PC-9 (cell line): ENCODE data around the gene GLP1R. TPM values are rescaled to one million over a fixed set of nuclear protein-coding genes. Genes with fewer than 3 reads are reported as not detected.

Experiments
- BruUV-seq: library from RNA; stranded (reverse); fragments of 400-500 nt; replicated peaks from 2 replicates; lab custom pipeline; 2021; lab: Mats Ljungman, UMichigan
- CTCF ChIA-PET: fragments of 300-600 bp; sonication (Branson Sonifier 250); formaldehyde crosslinking; loops from one replicate; lab custom pipeline; 2022; ENCODE audit warnings: antibody characterized with exemption; lab: Charles Lee
- POLR2A ChIA-PET: fragments of 300-600 bp; sonication (Branson Sonifier 250); formaldehyde crosslinking; loops from one replicate; lab custom pipeline; 2022; ENCODE audit warnings: antibody characterized with exemption; ENCODE audit not compliant: unreplicated experiment; lab: Charles Lee
- DNase-seq, 2 experiments: peaks; one replicate each; pipeline versions ENCODE4 v3.0.0 to v3.0.0-alpha.2; 2015 to 2022; ENCODE audit warnings: mixed read lengths in 1 of 2
- H2AFZ ChIP-seq: fragments of 200-600 bp; sonication (generic); 2 replicates; pipeline ENCODE4 v1.8.1; 2017; ENCODE audit warnings: antibody characterized with exemption
- H3F3A ChIP-seq: fragments of 200-600 bp; sonication (generic); 2 replicates; pipeline ENCODE4 v1.8.1; 2017; ENCODE audit warnings: antibody characterized with exemption, mild to moderate bottlenecking, low read depth; ENCODE audit not compliant: insufficient read depth
- H3K27ac ChIP-seq: fragments of 200-600 bp; sonication (generic); 2 replicates; pipeline ENCODE4 v1.6.1; 2016; ENCODE audit warnings: mixed run types
- H3K27me3 ChIP-seq: fragments of 200-600 bp; sonication (generic); 2 replicates; pipeline ENCODE4 v1.6.1; 2016; ENCODE audit warnings: low read depth, mixed run types; ENCODE audit not compliant: insufficient read depth
- H3K36me3 ChIP-seq: fragments of 200-600 bp; sonication (generic); 2 replicates; pipeline ENCODE4 v1.6.1; 2016; ENCODE audit warnings: low read depth, mixed run types
- H3K4me1 ChIP-seq: fragments of 200-600 bp; sonication (generic); replicated peaks from 2 replicates; pipeline ENCODE4 v1.6.1; 2016; ENCODE audit warnings: mixed run types; ENCODE audit not compliant: insufficient read depth
- H3K4me2 ChIP-seq: fragments of 200-600 bp; sonication (generic); 2 replicates; pipeline ENCODE4 v1.6.1; 2017; ENCODE audit warnings: mixed run types
- H3K4me3 ChIP-seq: fragments of 200-600 bp; sonication (generic); 2 replicates; pipeline ENCODE4 v1.6.1; 2016; ENCODE audit warnings: mixed run types
- H3K79me2 ChIP-seq: fragments of 200-600 bp; sonication (generic); 2 replicates; pipeline ENCODE4 v1.6.1; 2017; ENCODE audit warnings: low read depth, mixed run types
- H3K9me2 ChIP-seq: fragments of 200-600 bp; sonication (generic); 2 replicates; pipeline ENCODE4 v1.8.1; 2017; ENCODE audit warnings: mild to moderate bottlenecking; ENCODE audit not compliant: insufficient read depth
- H3K9me3 ChIP-seq: fragments of 200-600 bp; sonication (generic); 2 replicates; pipeline ENCODE4 v1.8.1; 2016; ENCODE audit warnings: low read depth; ENCODE audit not compliant: insufficient read depth
- H4K20me1 ChIP-seq: fragments of 200-600 bp; sonication (generic); 2 replicates; pipeline ENCODE4 v1.8.1; 2017; ENCODE audit not compliant: insufficient read depth
- EZH2 ChIP-seq: fragments of 200-600 bp; sonication (generic); IDR thresholded peaks from 2 replicates; pipeline ENCODE4 v1.8.0; 2017; ENCODE audit warnings: antibody characterized with exemption, low read depth
- intact Hi-C: fragments of 100-400 bp; cut with micrococcal nuclease; formaldehyde crosslinking; loops from one replicate; pipeline ENCODE4 v1.10.0; 2022; ENCODE audit not compliant: unreplicated experiment
- total RNA-seq: library from RNA; stranded (reverse); gene quantifications from 2 replicates; pipeline ENCODE4 v1.2.3, GENCODE V29; 2021
- TF ChIP-seq, protein P1 (sequence below): fragments of 200-600 bp; sonication (generic); conservative IDR thresholded peaks from 2 replicates; pipeline ENCODE4 v1.6.1; 2017; ENCODE audit warnings: mixed run types, antibody characterized with exemption, mild to moderate bottlenecking, moderate library complexity

The GLP1R gene
- total RNA-seq, 1 experiment from 2014 or later = not detected

DNA sequence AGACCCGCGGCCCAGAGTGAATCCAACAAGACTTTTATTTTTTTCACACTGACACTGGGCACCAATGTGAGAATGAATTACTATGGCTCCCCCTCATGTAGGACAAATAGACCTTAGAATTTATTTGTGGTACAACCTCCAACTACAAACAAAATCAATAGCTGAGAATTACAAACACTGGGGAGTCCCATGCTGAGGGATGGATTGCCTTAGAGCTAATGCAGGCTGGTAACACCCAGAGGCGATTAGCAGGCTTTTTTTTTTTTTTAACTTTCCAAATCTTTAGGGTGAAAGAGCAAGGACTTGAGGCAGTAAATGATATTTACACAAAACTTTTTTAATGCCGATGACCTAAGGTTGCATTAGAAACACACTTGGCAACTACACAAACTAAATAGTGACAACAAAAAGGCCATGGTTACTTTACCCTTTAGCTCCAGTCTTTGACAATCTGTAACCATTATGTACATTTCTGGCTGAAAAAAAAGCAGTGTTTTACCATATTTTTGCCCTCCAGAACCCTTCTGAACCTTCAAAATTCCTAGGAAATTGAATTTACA, 44.6 kb downstream of the GLP1R start:
- Histone ChIP-seq H3K4me3 (no peak overlapping the region), H3K27ac (no peak overlapping the region), H3K9me3 (no peaks in the 10 kb centered on the region), H3K9me2 (no peaks in the 10 kb centered on the region), H3K4me1 (no peaks in the 10 kb centered on the region), H4K20me1 (no peaks in the 10 kb centered on the region), H3K79me2 (no peaks in the 10 kb centered on the region), H2AFZ (no peak overlapping the region), H3K27me3 (peaks cover 63% of the 10 kb centered on the region), H3K36me3 (no peaks in the 10 kb centered on the region), H3K4me2 (no peak overlapping the region), H3F3A (no peaks in the 10 kb centered on the region)
- DNase-seq = no peak
- POLR2A ChIA-PET = interaction anchor here (0.6 kb wide), 1 partner anchor 346 kb away, joined by 14 read pairs; no protein-coding TSS in a partner anchor
- CTCF ChIA-PET = interaction anchor here (0.6 to 0.7 kb wide), 2 partner anchors 51 to 735 kb away, joined by 3 to 5 read pairs; no protein-coding TSS in a partner anchor
- intact Hi-C loops = no loop called here
- BruUV-seq = no TSS peak
- TF ChIP-seq, protein P1, sequence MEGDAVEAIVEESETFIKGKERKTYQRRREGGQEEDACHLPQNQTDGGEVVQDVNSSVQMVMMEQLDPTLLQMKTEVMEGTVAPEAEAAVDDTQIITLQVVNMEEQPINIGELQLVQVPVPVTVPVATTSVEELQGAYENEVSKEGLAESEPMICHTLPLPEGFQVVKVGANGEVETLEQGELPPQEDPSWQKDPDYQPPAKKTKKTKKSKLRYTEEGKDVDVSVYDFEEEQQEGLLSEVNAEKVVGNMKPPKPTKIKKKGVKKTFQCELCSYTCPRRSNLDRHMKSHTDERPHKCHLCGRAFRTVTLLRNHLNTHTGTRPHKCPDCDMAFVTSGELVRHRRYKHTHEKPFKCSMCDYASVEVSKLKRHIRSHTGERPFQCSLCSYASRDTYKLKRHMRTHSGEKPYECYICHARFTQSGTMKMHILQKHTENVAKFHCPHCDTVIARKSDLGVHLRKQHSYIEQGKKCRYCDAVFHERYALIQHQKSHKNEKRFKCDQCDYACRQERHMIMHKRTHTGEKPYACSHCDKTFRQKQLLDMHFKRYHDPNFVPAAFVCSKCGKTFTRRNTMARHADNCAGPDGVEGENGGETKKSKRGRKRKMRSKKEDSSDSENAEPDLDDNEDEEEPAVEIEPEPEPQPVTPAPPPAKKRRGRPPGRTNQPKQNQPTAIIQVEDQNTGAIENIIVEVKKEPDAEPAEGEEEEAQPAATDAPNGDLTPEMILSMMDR = no peak
- no peak for TF ChIP-seq EZH2

DNA sequence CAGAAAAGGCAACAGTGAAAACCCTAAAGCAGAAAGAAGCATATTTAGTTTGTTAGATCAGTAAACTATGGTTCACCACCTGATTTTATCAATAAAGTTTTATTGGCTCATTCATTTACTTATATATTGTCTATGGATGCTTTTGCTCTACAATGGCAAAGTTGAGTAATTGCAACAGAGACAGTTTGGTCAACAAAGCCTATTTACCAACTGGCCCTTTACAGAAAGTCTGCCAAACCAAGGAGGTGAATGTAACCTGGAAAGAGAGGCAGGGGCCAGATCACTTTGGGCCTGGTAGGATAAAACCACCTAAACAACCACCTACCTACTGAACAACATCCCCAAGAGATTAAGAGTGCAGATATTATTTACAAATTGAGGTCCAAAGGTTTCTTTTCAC, 47.0 kb downstream of the GLP1R start:
- Histone ChIP-seq H3K27me3 (peaks cover 40% of the 10 kb centered on the region), H2AFZ (no peak overlapping the region), H3K27ac (no peak overlapping the region), H4K20me1 (no peaks in the 10 kb centered on the region; the same call in 1 of the 2 replicates), H3K9me2 (no peaks in the 10 kb centered on the region), H3K4me1 (no peaks in the 10 kb centered on the region), H3K4me3 (no peak overlapping the region), H3F3A (no peaks in the 10 kb centered on the region), H3K9me3 (no peaks in the 10 kb centered on the region), H3K36me3 (no peaks in the 10 kb centered on the region), H3K79me2 (no peaks in the 10 kb centered on the region), H3K4me2 (no peak overlapping the region)
- TF ChIP-seq EZH2 = no peak
- TF ChIP-seq, protein P1 = no peak
- CTCF ChIA-PET = no interaction called here
- POLR2A ChIA-PET = no interaction called here
- BruUV-seq = no TSS peak
- DNase-seq = no peak
- intact Hi-C loops = no loop called here

DNA sequence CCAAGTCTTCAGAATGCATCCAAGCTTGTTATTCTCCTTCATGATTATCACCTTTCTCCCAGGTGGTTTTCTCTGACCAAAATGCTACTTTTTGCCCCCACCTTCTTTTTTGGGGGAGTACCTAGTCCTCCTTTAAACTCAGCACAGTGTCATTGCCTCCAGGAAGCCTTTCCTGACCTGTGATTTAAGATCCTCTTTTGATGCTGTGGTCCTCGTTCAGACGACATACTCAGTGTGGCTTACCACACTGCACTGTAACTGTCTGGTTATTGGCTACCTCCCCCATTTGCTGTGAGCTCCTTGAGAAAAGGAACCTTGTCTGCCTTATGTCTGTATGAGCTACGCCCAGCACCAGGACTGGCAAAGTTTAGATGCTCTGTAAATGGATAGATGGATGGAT, 51.8 kb downstream of the GLP1R start:
- no peaks in the 10 kb centered on the region for H3K27me3 ChIP-seq
- H3K36me3 ChIP-seq = no peaks in the 10 kb centered on the region
- H3K79me2 ChIP-seq = no peaks in the 10 kb centered on the region
- no peak overlapping the region for H2AFZ ChIP-seq
- no peak overlapping the region for H3K4me2 ChIP-seq
- no peaks in the 10 kb centered on the region for H3K9me2 ChIP-seq
- H3F3A ChIP-seq = no peaks in the 10 kb centered on the region
- no peaks in the 10 kb centered on the region for H3K4me1 ChIP-seq
- H3K9me3 ChIP-seq = no peaks in the 10 kb centered on the region
- ChIA-PET CTCF (interaction anchor here (0.6 kb wide), 1 partner anchor 53 kb away, joined by 6 read pairs; no protein-coding TSS in a partner anchor), POLR2A (no interaction called here)
- BruUV-seq = no TSS peak
- H3K27ac ChIP-seq = no peak overlapping the region
- no peak overlapping the region for H3K4me3 ChIP-seq
- DNase-seq = no peak
- intact Hi-C loops = no loop called here
- TF ChIP-seq, protein P1 = no peak
- no peak for TF ChIP-seq EZH2
- no peaks in the 10 kb centered on the region; the same call in 1 of the 2 replicates for H4K20me1 ChIP-seq
